ENCODE results near the gene NSRP1. TPM values are rescaled to one million over a fixed set of nuclear protein-coding genes. Genes with fewer than 3 reads are reported as not detected.

The NSRP1 gene
- total RNA-seq, 1 experiment from 2014 or later: 22.8 TPM

GRCh38 chr17:30224419-30224960 lies 107.9 kb downstream of the NSRP1 start:
- ATAC-seq (no peak), DNase-seq (ENCODE audit: low spot score) (no peak)
- peaks cover 2% of the 10 kb centered on the region; the same call in 1 of the 2 replicates for H3K27me3 Mint-ChIP-seq (ENCODE audit: low read depth)
- TF ChIP-seq GABPB1 (CRISPR knock-in tag; IDR thresholded peaks at IDR 0.05): peak; percentile 84
- no peak for TF ChIP-seq ATF6 (CRISPR knock-in tag; IDR thresholded peaks at IDR 0.05)
- H3K9me3 Mint-ChIP-seq: no peaks in the 10 kb centered on the region
- ChIA-PET CTCF (interaction anchor here (1.4 to 2.1 kb wide), 4 partner anchors 12 to 120 kb away, joined by 4 to 10 read pairs (median 5); no protein-coding TSS in a partner anchor), POLR2A (no interaction called here)
- no peak overlapping the region for H3K4me3 Mint-ChIP-seq
- H3K4me1 Mint-ChIP-seq: peaks cover 13% of the 10 kb centered on the region
- H3K36me3 Mint-ChIP-seq: no peaks in the 10 kb centered on the region
- H3K27ac Mint-ChIP-seq: 0 out of 2 replicates have a peak overlapping the region, but pooled peaks have one; percentile 9

- ChIA-PET POLR2A (no interaction called here), CTCF (interaction anchor here (0.5 to 2.1 kb wide), 5 partner anchors 11 to 157 kb away, joined by 3 to 10 read pairs (median 4); no protein-coding TSS in a partner anchor)
- Mint-ChIP-seq H3K4me1 (peaks cover 13% of the 10 kb centered on the region), H3K4me3 (no peak overlapping the region), H3K36me3 (no peaks in the 10 kb centered on the region), H3K9me3 (no peaks in the 10 kb centered on the region), H3K27me3 (ENCODE audit: low read depth) (peaks cover 2% of the 10 kb centered on the region; the same call in 1 of the 2 replicates), H3K27ac (no peak overlapping the region)
- ATAC-seq (no peak), DNase-seq (ENCODE audit: low spot score) (no peak)
- TF ChIP-seq TP53 (CRISPR knock-in tag; IDR thresholded peaks at IDR 0.05) (no peak), FOXP1 (CRISPR knock-in tag; IDR thresholded peaks at IDR 0.05; ENCODE audit: borderline replicate concordance) (no peak), FOXK1 (CRISPR knock-in tag; IDR thresholded peaks at IDR 0.05) (no peak), MLX (CRISPR knock-in tag; IDR thresholded peaks at IDR 0.05) (no peak), ZSCAN18 (CRISPR knock-in tag; IDR thresholded peaks at IDR 0.05) (no peak), GABPB1 (CRISPR knock-in tag; IDR thresholded peaks at IDR 0.05) (no peak), AR (CRISPR knock-in tag; IDR thresholded peaks at IDR 0.05) (no peak), NR2C2 (CRISPR knock-in tag; IDR thresholded peaks at IDR 0.05) (no peak), KAT7 (CRISPR knock-in tag; IDR thresholded peaks at IDR 0.05; ENCODE audit: borderline replicate concordance) (no peak), NFATC4 (CRISPR knock-in tag; IDR thresholded peaks at IDR 0.05) (no peak)
Observed at GRCh38 chr17:30225112-30225511, 108.5 kb downstream of the NSRP1 start.

GRCh38 chr17:30225919-30226553 lies 109.4 kb downstream of the NSRP1 start:
- ChIA-PET CTCF (interaction anchor here (0.8 to 2.1 kb wide), 5 partner anchors 9 to 101 kb away, joined by 4 to 10 read pairs (median 4); partner anchors contain the start of gene SLC6A4), POLR2A (no interaction called here)
- no peak for ATAC-seq
- Mint-ChIP-seq H3K27me3 (ENCODE audit: low read depth) (peaks cover 2% of the 10 kb centered on the region; the same call in 1 of the 2 replicates), H3K9me3 (no peaks in the 10 kb centered on the region), H3K4me3 (no peak overlapping the region), H3K36me3 (no peaks in the 10 kb centered on the region), H3K27ac (no peak overlapping the region), H3K4me1 (peaks cover 13% of the 10 kb centered on the region)
- DNase-seq (ENCODE audit: low spot score): no peak
- no peak for TF ChIP-seq JAZF1 (CRISPR knock-in tag; IDR thresholded peaks at IDR 0.05)
- no peak for TF ChIP-seq USF2 (CRISPR knock-in tag; IDR thresholded peaks at IDR 0.05)
- no peak for TF ChIP-seq RELA (CRISPR knock-in tag; IDR thresholded peaks at IDR 0.05; ENCODE audit: borderline replicate concordance)
- no peak for TF ChIP-seq TP53 (CRISPR knock-in tag; IDR thresholded peaks at IDR 0.05)
- TF ChIP-seq PRDM15 (CRISPR knock-in tag; IDR thresholded peaks at IDR 0.05): no peak
- TF ChIP-seq IRF1 (CRISPR knock-in tag; IDR thresholded peaks at IDR 0.05): no peak
- no peak for TF ChIP-seq NFATC4 (CRISPR knock-in tag; IDR thresholded peaks at IDR 0.05)
- TF ChIP-seq PRRX2 (CRISPR knock-in tag; IDR thresholded peaks at IDR 0.05): no peak
